Activated T-helper 1 cell treated with anti-CD3 and anti-CD28 coated beads, Interleukin-2, amount 50 U/mL, for 16 hours (primary cell): ENCODE data around the gene CDK14.

ENCODE experiments used
- DNase-seq, 2 donors: peaks; one replicate each; pipeline ENCODE4 v3.0.0-alpha.2; 2020; ENCODE audit warnings: low read depth in 1 of 2, low spot score in 1 of 2

CDK14 gene

DNA sequence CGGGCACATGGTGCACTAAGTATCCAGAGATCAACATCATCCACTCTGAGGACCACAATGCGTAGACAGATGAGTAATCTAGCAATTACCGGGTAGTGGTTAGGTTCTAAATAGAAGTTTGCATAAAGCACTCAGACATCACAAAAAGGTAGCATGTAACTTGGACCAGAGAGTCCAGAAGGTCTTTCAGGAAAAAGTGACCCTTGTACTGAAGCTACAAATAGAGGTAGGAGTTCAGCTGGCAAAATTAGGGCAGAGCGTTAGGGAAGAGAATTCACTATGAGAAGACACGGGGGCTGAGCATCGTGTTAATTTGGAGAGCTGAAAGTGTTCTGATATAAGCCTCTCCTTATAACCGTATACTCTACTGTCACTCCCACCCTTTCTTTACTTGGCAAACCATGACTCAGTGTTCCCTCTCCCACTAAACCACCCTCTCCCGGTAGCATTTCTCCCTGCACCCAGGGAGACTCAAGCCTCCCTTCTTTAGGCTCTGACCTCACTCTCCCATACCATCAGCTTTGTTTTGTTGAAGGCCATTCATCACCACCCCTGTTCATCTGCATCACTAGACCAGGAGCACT lies 445.9 kb downstream of the CDK14 start:
- DNase-seq, result no peak

DNA sequence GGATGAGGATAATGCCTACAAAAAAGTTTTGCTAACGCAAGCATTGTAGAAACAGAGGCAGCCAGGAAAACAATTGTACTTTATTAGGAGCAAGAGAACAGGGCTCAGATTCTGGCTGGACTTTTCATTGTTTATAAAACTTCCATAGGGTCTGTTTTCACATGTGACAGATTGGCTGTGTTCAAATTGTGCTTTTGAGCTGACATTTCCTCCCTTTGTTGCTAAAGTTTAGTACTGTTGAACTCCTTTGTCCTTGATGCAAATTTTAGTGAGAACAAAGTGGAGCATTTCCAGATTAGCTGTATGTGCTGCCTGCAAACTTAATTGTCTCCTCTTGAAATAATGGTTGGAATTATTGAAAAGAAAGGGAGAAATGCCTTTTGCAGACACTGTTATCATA lies 447.1 kb downstream of the CDK14 start:
- DNase-seq, result no peak

GRCh38 chr7:91043924-91044645 lies 448.0 kb downstream of the CDK14 start:
- no peak for DNase-seq

DNA sequence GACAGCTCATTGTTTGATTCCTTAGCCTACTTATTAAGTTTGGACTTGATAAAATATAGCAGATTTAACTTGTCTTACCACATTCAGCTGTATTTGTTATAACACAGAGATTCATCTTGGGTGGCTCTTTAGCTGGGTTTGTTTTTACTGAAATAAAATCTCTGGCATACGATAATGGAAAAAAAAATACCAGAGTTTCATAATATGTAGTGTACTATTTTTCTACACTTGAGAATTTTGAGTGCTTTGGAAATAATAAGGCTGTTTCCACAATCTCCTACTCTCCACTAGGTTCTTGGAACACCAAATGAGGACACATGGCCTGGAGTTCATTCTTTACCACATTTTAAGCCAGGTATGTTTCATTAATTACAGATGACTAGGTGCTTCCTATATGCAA lies 449.5 kb downstream of the CDK14 start:
- DNase-seq, result no peak

- no peak for DNase-seq
Measured at GRCh38 chr7:91046322-91047089, 450.4 kb downstream of the CDK14 start.

GRCh38 chr7:91047636-91048035 lies 451.5 kb downstream of the CDK14 start:
- DNase-seq, result no peak

- no peak for DNase-seq
Measured at GRCh38 chr7:91050677-91051076, 454.6 kb downstream of the CDK14 start.

GRCh38 chr7:91051966-91052365 lies 455.8 kb downstream of the CDK14 start:
- no peak for DNase-seq

DNA sequence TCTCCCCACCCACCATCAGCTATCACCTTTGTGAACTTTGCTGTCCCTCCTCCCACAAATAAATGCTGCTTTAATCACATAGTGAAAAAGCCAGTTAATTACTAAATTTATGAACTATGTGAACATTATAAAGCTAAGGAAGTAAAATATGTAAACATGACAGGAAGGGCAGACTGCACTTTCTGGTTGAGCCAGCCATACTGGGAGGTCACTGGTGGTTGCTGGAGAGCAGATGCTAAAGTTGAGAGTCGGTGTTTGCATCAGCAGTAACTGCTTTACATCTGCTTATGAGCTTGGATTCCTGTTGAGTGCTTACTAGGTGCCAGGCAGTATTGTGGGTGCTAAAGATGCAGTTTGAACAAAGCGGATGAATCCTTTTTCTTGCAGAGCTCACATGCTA lies 458.3 kb downstream of the CDK14 start:
- no peak for DNase-seq

DNA sequence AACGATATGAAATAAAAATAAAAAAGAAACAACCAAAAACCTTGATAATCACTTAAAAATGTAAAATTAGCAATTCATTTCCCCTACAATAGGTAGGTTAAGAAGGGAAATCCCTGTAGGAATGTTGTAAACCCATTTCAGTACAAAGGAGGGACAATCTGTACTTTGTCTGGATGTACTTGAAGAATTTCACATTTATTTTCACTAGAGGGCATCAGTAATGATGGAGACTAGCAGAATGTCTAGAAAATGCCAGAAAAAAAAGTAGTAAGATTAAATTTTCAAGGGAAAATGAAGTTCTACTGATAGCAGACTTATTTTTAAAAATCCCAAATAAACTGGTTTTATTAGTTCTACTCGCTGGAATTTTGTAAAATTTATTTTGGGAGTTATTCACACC lies 459.1 kb downstream of the CDK14 start:
- no peak for DNase-seq

DNA sequence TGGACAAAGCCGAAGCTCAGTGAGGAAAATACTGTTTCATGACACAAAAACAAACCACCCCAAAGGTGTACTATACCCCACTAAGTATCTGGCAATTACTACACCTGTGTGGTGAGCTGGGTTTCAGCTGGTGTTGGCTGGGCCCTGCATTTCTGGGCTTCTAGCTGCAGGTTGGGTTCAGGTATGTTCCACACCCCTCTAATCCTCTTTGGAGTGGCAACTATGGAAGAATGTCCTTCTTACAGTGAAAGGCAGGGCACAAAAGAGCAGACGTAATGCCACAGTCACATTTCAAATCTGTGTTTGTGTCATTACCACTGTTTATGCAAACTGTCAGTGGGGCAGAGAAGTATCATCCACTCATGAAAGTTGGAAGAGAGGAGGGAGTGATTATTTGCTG lies 466.6 kb downstream of the CDK14 start:
- DNase-seq, result no peak

GRCh38 chr7:91064052-91064451 lies 467.9 kb downstream of the CDK14 start:
- DNase-seq, result no peak

DNA sequence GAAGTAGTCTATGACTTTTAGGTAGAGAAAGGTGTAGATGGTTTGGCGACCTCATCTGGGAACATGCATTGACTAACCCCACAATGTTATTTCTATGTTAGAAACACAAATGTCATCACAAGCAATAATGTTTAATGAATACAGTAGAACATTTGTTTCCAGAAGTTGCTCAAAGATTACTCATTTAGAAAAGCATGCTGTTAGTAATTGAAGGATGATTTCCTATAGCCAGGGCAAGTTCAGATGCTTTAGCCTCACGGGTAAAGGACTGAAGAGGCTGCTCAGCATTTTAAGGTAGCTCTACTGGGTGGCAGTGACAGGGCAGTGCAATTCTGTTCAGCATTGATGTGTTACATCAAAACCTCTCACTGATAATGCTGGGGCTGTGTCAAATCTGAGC lies 468.8 kb downstream of the CDK14 start:
- DNase-seq, result no peak

- no peak for DNase-seq
Measured at GRCh38 chr7:91066627-91067026, 470.5 kb downstream of the CDK14 start.

- no peak for DNase-seq
Measured at GRCh38 chr7:91067242-91067641, 471.1 kb downstream of the CDK14 start.

DNA sequence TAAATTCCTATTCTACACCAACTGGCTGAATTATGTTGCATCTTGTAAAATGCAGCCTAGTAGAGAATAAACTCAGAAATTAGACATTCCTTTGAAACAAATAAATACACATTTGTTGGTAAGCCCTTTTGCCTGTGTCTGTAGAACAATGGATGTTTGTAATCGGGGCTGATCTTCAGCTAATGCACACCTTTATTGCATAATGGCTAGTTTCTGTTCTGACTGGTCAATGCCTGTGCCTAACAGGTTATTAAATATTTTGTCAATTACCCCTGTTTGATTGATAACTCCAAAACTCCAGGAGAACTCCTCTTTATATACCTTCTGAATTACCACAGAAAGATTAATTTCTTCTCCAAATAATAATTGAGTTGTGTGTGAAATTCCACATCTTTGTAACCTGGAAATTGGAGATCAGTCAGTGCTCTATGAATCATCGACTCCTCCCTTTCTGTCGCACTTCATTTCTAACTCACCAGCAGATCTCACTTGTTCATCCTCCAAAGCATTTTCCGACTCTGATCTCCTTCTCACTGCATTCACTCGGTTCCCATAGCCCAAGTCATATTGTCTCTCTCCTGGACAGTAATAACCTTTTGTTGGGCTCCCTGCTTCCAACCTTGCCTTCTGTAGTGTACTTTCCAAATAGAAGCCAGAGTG lies 472.1 kb downstream of the CDK14 start:
- no peak for DNase-seq

- DNase-seq, result no peak
Measured at GRCh38 chr7:91069146-91069545, 473.0 kb downstream of the CDK14 start.

- DNase-seq, result no peak
Measured at GRCh38 chr7:91079487-91079886, 483.4 kb downstream of the CDK14 start.

DNA sequence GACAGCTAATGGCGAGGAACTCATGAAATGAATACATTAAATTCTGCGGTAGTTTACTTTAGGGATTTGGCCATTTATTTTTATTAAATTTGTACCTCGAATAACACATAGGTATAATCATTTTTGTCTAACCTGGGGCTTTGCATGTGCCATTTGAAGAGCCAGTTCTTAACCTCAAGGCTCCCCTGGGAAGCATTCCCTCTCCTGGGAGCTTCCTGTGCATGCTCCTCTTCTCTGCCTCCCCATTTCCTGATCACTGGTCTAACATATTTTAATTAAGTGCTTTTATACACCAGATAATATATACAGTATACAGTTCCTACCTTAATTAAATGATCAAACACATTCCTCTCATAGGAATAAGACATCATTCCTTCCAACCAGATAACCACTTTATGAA lies 484.2 kb downstream of the CDK14 start:
- DNase-seq, result no peak

DNA sequence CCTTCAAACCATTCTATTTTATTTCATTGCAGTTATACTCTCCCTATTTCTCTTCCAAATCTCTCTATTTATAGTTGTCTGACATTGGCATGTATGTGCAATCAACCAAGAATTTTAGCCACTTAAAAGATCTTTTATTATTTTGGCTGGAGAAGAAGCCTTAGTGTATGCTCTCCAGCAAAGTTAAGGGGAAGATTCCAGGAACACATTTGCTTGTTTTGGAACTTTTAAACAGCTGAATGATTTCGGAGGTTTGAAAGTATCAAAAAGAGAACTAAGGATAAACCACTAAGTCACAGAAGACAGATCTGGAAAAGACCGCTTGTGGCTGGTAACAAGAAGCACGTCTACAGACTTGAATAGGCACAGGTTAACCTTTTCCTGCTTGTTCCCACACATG lies 485.9 kb downstream of the CDK14 start:
- no peak for DNase-seq

DNA sequence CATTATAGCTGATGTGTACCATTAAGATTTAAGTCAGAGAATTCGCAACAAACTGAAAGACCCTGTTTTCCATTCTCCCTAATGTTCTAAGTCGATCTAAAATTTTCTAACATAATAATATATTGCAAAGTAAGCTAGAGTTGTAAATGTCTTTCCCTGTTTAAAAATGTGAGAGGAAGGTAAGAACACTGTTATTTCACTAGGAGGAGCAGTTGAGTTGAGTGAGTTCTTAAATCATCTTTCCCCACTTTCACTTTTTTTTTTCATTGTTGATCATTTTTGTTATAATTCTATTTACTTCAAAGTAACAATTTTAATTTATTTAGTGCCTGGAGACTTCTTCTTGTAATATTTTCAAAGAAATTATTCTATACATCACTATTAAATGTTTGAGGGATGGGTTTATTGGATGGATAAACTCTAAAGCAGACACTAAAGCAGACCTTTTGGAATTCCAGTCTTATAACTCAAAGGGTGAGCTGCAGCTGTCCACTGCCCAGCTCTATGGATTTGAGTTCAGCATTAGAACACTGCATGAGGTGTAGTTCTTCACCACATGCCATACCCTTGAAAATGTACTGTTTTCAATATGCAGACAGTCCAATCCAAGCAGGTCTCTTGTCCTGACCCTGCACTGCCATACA lies 486.9 kb downstream of the CDK14 start:
- DNase-seq, result no peak
